K562 treated with DMSO at 1 percent for 4 hours (cell line): Measurements from ENCODE around the gene GAB1. TPM values are rescaled to one million over a fixed set of nuclear protein-coding genes. Genes with fewer than 3 reads are reported as not detected.

Experiments
- total RNA-seq: library from RNA; unstranded; fragments of 300-600 nt; gene quantifications from 2 replicates; pipeline ENCODE4 v1.2.3, GENCODE V29; 2022; ENCODE audit not compliant: insufficient read depth

Gene GAB1
- 5.6 and 6.2 TPM in 2 replicates for total RNA-seq

DNA sequence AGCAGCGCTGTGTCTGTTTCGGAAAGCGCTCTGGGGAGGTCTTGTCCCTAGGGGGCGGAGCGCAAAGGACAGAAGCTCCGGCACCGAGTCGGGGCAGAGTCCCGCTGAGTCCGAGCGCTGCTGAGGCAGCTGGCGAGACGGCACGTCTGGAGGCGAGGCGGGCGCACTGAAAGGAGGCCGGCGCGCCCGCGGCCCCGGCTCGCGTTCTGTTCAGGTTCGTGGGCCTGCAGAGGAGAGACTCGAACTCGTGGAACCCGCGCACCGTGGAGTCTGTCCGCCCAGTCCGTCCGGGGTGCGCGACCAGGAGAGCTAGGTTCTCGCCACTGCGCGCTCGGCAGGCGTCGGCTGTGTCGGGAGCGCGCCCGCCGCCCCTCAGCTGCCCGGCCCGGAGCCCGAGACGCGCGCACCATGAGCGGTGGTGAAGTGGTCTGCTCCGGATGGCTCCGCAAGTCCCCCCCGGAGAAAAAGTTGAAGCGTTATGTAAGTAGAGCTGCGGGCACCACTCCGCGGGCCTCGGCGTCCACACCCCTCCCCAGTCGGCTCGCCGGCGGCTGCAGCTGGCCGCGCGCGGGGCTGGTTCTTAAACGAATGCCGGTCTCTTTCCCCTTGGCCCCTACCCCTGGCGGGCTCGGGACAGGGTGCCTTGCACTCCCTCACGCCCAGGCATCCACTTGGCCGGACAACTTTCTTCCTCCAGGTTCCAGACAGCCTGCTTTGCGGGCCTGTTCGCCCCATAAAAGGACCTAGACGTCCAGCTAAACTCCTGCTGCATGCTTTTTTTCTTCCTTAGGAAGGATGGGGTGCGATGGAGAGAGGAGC, at the start of gene GAB1:
GAB1 (plus strand) TSS at position 96 of the 819 bp plus-strand sequence; CDS start at position 409, 313 bp downstream.

GRCh38 chr4:143513314-143514168, 176.9 kb downstream of the GAB1 start, which contains the start of gene SMARCA5:
TSS of gene SMARCA5 (plus strand) at chr4:143513702. CDS start at chr4:143513925, 223 bp downstream.

Other genes starting within 250 kb of the GAB1 start
- gene USP38, start 152.0 kb upstream of the GAB1 start, total RNA-seq, result 12.3 and 14.3 TPM in 2 replicates
- gene SMARCA5, start 176.8 kb downstream of the GAB1 start, total RNA-seq, result 27.0 and 42.5 TPM in 2 replicates